SK-N-DZ (cell line): ENCODE measurements around the gene NCKAP5.

Experiments
- DNase-seq: peaks from one replicate; pipeline ENCODE4 v3.0.0-alpha.2; 2015; ENCODE audit warnings: low spot score

NCKAP5 gene

GRCh38 chr2:132669908-132670495 is 898.3 kb downstream of the NCKAP5 start, which contains the start of gene LYPD1:
Gene LYPD1 (minus strand): TSS chr2:132670205. CDS start chr2:132669932, 273 bp downstream.
- DNase-seq: no peak

GRCh38 chr2:132668987-132669907 is 899.0 kb downstream of the NCKAP5 start:
- no peak for DNase-seq

- no peak for DNase-seq
These were observed 900.0 kb downstream of the NCKAP5 start for GRCh38 chr2:132668189-132668823.

GRCh38 chr2:132667706-132668105 is 900.6 kb downstream of the NCKAP5 start:
- no peak for DNase-seq

GRCh38 chr2:132665401-132666140 is 902.7 kb downstream of the NCKAP5 start:
- no peak for DNase-seq

- DNase-seq: no peak
These were observed 904.2 kb downstream of the NCKAP5 start for GRCh38 chr2:132664096-132664495.

GRCh38 chr2:132662732-132663131 is 905.5 kb downstream of the NCKAP5 start:
- no peak for DNase-seq

GRCh38 chr2:132659331-132659730 is 908.9 kb downstream of the NCKAP5 start:
- DNase-seq: no peak

GRCh38 chr2:132656266-132656975 is 911.8 kb downstream of the NCKAP5 start:
- no peak for DNase-seq

GRCh38 chr2:132654968-132655367 is 913.3 kb downstream of the NCKAP5 start:
- no peak for DNase-seq

GRCh38 chr2:132654335-132654734 is 913.9 kb downstream of the NCKAP5 start:
- DNase-seq: no peak

- no peak for DNase-seq
These were observed 915.8 kb downstream of the NCKAP5 start for GRCh38 chr2:132652474-132652873.

- DNase-seq: peak; percentile 13
These were observed 916.9 kb downstream of the NCKAP5 start for GRCh38 chr2:132651115-132652045.

- no peak for DNase-seq
These were observed 921.6 kb downstream of the NCKAP5 start for GRCh38 chr2:132646540-132647108.

- DNase-seq: no peak
These were observed 922.3 kb downstream of the NCKAP5 start for GRCh38 chr2:132645722-132646539.

- no peak for DNase-seq
These were observed 923.1 kb downstream of the NCKAP5 start for GRCh38 chr2:132645176-132645575.

- no peak for DNase-seq
These were observed 925.8 kb downstream of the NCKAP5 start for GRCh38 chr2:132642415-132642814.

GRCh38 chr2:132641819-132642218 is 926.4 kb downstream of the NCKAP5 start:
- no peak for DNase-seq

GRCh38 chr2:132640116-132640515 is 928.1 kb downstream of the NCKAP5 start:
- no peak for DNase-seq
